NCI-H1105 (cell line): ENCODE data around the gene DOC2B.
"Not testable (repeated sequence)": the region's sequence is repeated elsewhere in the genome, so short reads cannot be mapped to it uniquely, and the experiment has no call there.

Experiments
- DNase-seq: peaks from one replicate; lab custom pipeline; 2025; lab: John Stamatoyannopoulos, UW

Gene DOC2B

DNA sequence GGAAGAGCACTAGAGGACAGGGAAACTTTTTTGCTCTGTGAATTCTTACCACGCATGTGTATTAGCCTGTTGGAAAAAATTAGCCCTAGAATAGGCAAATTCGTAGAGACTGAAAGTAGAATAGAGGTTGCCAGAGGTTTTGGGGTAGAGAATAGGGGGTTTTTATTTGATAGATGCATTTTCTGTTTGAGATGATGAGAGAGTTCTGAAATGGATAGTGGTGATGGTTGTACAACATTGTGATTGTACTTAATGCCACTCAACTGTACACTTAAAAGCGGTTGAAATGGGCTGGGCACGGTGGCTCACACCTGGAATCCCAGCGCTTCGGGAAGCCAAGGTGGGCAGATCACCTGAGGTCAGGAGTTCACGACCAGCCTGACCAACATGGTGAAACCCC is 8.0 kb upstream of the DOC2B start:
- no peak for DNase-seq

DNA sequence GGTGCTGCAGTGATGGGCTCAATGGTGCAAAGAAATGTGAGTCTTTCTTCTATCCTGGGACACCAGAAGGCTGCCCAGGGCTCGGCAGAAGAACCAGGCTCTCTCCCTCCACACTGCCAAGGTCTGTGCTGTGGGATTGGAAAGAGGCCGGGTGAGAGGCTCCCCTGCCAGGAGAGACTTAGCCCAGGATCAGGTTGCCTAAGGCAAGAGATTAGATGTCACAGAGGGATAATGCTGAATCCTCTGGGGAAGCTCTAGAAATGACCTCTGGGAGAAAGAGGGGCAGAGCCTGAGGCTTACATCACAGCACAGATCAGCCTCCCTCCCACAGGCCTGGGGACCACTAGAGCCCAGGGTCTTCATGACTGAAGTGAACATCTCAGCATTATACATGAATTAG is 5.7 kb upstream of the DOC2B start:
- DNase-seq = no peak

DNA sequence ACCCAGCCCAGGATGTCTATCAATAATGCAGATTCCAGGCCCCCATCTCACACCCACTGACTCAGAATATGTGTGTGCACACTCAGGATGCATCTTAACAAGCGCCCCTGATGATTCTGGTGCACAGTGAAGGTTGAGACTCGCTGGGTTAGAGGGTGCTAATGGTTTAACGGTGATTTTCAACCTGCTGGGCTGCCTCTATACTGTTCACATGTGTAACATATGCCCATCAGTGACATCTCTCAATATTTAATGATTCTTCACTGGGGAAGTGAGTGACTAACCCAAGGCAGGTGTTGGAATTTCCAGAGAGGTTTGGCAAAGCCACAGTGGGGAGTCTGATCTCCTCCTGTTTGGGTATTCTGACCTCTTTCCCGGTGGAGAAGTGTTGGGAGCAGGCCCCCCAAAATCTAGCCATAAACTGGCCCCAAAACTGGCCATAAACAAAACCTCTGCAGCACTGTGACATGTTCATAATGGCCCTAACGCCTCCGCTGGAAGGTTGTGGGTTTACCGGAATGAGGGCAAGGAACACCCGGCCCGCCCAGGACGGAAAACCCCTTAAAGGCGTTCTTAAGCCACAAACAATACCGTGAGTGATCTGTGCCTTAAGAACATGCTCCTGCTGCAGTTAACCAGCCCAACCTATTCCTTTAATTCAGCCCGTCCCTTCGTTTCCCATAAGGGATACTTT is 4.1 kb upstream of the DOC2B start:
- DNase-seq = no peak

DNA sequence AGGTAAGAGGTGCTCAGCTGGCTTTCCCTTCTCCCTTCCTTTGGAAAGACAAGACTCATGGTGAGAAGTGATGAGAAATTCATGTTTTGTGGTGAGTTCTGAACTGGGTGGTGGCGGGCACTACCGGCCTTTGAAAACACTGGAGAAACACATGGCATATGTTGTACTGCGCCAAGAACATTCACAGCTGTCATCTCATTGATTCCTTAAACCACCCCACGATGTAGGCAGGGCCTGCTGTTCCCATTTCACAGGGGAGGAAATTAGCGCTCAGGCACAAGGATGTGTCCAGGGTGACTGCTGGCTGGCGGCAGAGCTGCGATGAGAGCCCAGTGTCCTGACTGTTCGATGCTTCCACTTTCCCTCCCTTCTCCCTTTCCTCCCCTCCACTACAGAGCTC is 1.6 kb upstream of the DOC2B start:
- DNase-seq = no peak

DNA sequence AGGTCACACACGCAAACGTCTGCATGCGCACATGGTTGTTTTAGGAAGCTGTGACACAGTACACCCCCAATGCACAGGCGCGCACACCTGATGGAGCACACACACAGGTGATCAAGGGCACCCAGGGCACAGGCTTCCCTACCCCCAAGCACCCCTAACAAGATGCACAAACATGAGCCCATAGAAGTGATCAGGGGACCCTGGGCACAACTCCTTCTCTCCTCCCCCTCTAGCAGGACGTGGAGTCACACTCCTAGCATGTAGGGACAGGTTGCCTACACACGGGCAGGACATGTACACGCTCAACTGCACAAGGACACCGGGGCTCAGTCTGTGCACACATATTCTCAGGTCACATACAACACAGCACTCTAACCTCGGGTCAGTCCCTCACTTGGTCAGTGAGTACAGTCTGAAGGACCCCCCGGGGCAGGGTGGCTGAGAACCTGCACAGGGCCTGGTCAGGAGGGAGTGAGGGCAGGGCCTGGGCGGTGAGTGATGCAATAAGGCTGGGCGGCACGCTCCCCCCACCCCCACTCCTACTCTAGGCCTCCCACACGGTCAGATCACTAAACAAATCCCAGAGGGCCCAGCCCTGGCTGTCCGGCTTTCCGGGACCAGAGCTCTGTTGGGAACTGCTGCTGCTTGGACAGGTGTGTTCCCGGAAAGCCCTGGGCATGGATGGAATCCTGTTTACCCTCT is 751 bp upstream of the DOC2B start:
- DNase-seq = no peak

DNA sequence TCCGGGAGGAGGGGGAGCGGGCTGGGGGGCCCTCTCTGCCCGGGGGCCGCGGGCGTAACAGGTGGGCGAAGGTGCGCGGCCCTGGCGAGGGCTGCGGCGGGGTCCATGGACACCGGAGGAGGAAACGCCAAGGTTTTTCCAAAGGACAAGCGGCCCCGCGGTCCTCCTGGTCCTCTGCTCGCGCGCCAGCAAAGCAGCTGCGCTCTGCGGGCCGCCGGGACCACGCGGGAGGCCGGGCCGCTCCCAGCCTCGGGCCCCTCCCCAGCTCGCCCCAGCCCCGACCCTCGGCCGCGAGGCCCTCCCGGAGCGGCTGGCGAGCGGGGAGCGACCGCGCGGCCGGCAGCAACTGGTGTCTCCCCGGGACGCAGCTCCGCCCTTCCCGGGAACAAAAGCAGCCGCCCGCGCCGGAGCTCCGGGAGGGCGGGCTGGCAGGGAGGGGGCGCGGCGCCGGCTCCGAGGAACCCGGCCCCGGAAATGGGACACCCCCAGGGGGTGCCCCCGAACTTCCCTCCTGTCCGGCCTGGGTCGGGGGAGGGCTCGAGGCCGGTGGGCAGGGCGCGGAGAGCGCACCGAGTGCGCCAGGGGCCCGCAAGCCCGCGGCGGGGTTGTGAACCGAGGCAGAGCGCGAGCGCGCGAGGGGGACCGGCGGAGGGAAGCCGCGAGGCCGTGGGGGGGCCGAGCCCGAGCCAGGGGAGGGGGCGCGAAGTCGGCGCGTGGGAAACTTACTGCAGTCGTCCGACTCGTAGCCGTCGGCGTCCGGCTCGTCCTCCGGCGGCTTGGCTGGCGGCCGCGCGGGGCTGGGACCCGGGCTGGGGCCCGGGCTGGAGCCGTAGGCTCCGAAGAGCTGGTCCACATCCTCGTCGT is 837 bp downstream of the DOC2B start:
- no peak for DNase-seq

DNA sequence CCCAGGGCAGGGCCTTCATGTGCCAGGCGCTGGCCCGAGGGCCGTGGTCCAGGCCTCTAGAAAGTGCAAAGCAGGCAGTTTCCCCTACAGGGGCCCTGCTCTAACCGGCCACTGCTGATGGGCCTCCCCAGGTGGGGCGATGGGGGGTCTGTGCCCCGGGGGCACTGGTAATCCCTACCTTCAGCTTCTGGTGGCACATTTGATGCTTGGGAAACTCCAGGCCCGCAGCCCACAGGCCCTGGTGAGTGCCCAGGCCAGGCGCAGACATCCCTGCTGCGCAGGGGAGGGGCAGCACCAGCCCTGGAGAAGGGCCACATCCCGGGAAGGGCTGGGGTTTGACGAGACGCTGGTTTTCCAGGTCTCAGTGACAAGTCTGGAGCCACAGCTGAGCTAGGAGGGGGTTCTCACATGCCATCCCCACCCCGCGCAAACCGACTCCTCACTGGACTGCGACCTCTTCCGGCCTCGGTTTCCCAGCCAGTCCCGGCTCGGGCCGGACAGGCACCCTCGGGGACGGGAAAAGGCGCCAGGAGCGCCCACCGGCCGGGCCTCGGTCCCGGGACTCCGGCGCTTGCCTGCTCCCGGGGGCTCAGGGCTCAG is 1.6 kb downstream of the DOC2B start:
- no peak for DNase-seq

DNA sequence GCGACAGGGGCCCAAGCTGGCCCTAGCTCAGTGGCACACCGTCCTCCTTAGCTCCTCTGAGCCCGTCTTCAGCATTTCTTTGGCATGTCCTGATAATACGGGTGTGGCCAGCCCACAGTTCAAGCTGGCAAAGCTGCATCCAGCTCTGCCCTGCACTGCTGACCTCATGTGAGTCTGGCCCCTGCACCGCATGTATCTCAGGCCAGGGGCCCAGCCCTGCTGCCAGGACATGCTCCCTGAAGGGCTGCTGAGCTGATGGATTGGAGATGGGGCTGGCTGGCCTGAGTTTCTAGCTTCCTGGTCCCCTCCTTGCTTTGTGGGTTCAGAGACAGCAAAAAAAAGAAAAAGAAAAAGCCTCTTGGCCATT is 2.4 kb downstream of the DOC2B start:
- DNase-seq = no peak

DNA sequence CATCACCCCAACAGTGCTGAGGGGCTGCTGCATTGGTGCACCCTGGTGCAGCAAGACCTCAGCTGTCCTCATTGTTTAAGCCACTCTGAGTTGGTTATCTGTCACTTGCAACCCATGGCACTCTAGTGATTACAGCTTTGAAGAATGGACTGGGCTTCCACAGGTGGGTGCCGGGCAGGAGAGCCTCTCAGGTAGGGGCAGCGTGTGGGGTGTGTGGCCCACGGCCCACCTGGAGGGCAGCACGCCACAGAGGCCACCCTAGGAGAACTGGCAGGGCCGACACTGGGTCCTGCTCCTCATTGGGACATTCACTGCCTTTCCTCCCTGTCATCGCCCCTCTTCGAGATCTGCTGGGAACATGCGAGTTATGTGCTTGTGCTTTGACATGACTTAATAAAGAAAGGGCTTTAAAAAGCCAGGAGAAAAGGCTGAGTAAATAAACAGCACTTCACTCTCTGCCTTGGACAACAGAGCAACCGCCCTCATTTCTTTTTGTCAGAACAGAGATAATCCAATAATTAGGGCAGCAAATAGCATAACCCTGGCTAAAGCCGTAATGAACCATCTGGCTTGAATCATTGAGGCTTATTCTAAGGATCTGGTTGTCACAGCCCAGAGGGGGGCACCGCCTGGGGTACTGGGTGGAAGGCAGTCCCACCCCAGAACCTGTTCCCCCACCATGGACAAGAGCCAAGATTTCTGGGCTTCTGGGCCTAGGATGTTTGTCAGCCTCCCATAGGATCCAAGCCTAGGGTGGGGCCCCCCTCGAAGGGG is 3.0 kb downstream of the DOC2B start:
- DNase-seq = no peak

DNA sequence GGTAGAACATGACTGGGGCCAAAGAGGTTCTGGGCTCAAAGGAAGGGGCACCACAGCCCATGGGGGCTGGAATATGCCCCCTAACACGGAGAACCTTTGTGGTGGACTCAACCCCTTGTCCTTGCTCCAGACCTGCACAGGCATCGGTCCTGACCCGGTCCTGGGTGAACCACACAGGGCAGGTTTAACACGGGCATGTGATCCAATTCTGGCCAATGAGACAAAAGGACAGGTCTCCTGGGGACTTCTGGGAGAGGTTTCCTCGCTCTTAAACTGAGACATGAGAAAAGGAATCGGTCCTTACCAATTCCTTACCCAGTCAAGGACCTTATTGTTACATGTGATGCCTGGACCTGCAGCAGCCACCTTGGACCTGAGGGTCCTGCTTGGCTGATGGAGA is 3.7 kb downstream of the DOC2B start:
- no peak for DNase-seq

DNA sequence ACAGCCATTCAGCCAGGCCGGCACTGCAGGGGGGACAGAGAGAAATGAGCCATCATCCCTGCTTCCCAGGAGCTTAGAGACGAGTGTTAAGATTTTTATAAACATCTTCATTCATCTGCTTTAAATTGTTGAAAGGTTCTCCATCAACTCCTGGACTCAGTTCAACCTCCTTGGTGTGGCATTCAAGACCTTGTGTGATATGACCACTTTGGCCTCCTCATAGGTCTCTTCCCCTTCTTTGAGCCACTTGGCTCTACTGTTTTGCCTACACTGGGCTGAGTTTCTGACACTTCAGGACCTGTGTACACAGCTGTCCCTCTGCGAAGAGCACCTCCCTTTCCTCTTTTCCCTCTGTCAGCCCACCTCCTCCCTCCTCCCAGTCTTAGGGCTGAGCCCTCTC is 4.3 kb downstream of the DOC2B start:
- no peak for DNase-seq

DNA sequence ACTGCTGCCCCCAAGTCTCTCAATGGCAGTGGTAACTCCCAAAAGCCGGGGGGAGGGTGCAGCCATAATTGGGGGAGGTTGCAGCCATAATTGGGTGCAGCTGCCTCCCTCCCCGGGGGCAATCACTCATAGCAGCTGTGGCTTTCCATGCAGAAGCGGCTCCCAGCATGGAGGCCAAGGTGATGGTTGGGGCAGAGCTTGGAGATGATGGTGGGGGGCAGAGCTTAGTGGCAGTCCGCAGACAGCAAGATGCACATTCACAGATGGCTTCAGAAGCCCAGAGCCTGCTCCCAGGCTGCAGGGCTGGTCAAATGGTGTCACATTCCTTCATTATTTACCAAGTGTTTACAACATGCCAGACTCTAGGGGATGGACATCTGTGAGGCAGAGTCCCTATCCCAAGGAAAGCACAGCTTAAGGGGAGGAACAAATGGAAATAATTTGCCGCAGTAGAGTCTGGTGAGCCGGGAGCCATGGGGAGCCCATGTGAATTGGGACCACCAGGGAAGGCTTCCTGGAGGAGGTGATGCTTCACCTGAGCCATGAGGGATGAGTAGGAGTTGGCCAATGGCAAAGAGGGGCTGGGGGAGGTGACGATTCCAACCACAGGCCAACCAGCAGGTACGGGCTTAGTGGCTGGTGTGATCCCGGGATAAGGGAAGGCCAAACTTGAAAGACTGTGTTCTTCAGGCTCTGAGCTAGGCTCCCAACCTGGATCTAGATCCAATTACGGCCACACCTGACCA is 8.1 kb downstream of the DOC2B start:
- DNase-seq = no peak

DNA sequence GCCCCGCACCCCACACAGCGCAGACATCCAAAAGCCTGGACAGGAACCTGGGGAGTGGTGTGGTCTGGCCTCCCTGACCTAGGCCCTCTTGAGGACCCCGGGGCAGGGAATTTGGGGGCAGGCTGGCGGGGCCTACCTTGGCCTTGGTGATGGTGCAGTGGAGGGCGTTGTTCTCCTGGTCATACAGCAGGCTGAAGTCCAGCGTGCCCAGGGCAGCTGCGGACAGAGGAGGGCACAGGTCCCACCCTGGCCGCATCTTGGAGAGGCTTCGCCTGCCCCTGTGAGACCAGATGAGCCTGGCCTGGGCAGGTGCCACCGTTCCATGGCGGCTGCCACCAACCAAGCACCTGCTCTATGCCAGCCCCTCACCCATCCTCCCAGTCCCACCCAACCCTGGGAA is 9.0 kb downstream of the DOC2B start:
- DNase-seq = no peak

DNA sequence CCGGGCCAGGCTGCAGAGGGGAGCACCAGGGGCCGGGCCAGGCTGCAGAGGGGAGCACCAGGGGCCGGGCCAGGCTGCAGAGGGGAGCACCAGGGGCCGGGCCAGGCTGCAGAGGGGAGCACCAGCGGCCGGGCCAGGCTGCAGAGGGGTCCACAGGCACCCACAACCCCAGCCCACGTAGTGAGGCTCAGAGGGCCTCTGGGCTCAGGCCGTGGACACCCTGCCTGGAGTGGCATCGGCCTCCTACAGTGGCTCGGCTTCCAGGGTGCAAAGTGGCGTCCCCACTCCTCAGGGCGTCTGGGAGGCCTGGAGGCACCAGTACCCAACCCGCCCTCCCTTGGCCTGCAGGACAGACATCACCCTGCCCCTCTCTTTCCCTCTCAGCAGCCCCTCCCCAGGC is 9.6 kb downstream of the DOC2B start:
- DNase-seq = no peak

DNA sequence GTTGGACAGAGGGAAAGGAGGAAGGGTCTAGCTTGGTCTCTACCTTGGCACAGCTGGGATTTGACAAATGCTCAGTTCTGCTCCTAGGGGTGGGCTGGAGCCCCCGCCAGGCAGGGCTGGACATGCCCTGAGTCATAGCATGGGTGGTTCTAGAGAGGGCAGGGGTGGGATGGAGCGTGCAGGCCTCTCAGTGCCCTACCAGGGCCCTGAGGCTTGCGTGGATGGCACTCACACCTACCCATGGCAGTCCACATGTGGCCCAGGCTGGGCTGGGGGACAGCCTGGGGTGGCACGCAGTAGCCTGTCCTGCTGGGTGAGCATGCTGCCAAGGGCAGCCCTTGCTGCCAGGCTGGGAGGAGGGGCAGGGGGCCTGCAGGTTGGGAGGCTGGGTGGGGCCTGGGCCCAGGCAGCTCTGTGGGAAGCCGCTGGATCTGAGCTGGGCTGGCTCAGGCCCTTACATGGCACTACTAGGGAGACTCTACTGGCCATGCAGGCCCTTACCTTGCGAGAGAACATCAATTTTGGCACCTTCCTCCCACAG is 11.2 kb downstream of the DOC2B start:
- no peak for DNase-seq

DNA sequence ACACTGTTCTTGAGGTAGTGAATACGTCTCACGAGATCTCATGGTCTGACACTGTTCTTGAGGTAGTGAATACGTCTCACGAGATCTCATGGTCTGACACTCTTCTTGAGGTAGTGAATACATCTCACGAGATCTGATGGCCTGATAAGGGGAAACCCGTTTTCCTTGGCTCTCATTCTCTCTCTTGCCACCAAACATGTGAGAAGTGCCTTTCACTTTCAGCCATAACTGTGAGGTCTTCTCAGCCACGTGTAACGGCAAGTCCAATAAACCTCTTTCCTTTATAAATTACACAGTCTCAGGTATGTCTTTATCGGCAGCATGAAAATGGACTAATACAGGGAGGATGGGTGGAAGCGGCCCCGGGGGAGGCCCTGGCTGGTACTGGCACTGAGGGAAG is 12.8 kb downstream of the DOC2B start:
- DNase-seq = not testable (repeated sequence)

DNA sequence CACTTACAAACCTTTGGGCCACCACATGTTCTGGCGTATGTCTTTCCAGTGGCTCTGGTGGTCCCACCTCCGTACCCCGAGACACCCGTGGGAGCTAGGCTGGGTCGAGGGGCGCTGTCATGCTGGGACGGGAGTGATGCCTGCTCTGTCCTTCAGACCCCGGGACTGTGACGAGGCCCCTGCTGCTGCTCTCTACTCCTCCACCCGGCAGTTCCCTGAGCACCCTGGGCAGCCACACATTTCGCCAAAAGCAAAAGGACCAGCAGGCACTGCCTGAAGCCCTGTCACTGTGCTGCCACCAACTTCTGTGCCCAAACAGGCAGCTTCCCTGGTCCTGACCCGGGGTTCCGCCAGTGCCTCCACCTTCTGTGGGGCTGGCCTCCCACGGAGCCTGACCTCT is 15.5 kb downstream of the DOC2B start:
- DNase-seq = no peak

DNA sequence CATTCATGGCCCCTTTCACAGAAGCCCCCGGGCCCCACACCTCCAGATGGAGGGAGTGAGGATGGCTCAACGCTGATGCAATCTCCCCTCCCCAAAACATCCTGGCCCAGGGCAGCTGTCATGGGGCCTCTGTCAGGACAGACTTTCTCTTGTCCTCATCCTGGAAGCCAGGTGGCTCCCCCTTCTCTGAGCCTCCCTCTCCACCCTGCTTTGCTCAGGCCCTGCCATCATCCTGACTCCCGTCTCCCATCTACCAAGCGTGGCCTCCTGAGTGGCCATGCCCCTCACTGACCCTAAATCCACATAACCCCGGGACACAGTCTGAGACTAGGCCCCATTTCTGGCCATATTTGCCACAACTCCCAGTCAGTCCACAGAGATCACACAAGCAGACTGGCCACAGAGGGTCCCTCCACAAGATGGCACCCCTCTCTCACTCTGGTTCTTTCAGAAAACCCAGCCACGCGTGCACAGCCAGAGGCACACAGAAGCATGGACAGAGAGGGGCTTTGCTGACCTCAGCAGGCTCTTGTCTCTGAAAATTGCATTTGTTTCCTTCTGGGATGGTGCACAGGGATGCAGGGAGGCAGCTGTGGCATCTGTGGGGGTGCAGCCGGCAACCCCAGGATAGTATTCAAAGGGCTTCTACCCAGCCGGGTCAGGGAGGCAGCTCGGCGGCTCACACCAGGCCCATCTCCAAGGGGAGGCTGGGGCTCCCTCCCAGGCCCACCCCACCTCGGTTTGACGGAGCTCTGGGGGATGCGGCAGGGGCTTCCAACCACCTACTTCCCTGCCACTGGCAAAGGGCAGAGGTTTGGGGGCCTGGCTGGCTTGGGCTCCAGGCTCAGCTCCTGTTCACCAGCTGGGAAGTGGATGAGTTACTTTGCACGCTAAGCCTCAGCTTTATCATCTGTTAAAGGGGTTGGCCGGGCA is 16.9 kb downstream of the DOC2B start:
- DNase-seq = no peak

DNA sequence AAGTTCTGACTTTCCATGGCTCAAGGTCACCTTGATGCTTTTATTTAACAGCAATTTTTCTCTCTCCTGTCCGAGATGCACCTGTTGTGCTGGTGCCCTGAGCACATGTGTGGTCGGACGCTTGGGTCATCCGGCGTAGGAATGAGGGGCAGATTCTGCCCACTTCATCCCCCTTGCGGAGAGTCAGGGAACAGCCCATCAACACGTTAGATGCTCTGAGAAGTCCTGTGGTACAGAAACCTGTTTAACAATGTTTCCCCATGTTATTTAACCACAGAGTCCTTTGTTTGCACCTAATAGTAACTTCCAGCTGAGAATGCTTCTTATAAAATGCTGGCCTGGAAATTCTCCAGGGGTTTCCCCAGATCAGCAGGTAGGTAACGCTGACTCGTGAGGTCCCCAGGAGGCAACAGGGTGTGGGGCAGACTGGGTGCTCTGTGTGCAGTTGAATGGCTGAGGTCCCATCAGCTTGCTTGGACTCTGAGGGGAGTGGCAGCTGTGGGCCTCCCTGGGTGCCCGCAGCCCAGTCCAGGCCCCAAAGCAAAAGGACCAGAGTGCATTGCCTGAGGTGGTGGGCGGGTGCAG is 17.8 kb downstream of the DOC2B start:
- DNase-seq = no peak
